Stomach (tissue), 4 donors: ENCODE measurements around the gene ANKRD44.

Experiments used
- EP300 ChIP-seq: sonication (generic); formaldehyde crosslinking; IDR thresholded peaks from one replicate; pipeline ENCODE4 v1.6.1; 2017; ENCODE audit warnings: antibody characterized with exemption
- POLR2A ChIP-seq, 4 donors: fragments of 450-650 bp; IDR thresholded peaks; one replicate each; pipeline ENCODE4 v1.6.1; 2016; ENCODE audit warnings: antibody characterized with exemption in 4 of 4, control low read depth in 2 of 4, mild to moderate bottlenecking in 1 of 4, moderate library complexity in 1 of 4
- TF ChIP-seq, protein P1 (sequence below), 7 experiments: fragments of 450-650 bp in 4 of 7; fragments of 200-600 bp in 3 of 7; sonication (generic) in 3 of 7; IDR thresholded peaks; one replicate each; pipeline ENCODE4 v1.5.1; 2016 to 2019; ENCODE audit warnings: antibody characterized with exemption in 7 of 7, control low read depth in 2 of 7, mild to moderate bottlenecking in 1 of 7

DNA sequence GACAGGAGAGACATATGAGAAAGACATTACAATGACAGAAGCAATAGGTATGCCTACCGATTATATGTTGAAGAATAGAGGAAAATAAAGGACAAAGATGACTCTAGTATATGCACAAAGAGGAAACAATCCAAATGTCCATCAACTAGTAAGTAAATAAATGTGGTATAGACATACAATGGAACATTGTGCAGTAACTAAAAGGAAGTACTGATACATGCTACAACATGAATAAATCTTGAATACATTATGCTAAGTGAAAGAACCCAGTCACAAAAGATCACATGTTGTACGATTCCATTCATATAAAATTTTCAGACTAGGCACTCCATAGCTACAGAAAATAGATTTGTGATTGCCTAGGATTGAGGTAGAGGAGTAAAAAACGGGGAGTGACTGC is 355.5 kb downstream of the ANKRD44 start:
- TF ChIP-seq, protein P1, sequence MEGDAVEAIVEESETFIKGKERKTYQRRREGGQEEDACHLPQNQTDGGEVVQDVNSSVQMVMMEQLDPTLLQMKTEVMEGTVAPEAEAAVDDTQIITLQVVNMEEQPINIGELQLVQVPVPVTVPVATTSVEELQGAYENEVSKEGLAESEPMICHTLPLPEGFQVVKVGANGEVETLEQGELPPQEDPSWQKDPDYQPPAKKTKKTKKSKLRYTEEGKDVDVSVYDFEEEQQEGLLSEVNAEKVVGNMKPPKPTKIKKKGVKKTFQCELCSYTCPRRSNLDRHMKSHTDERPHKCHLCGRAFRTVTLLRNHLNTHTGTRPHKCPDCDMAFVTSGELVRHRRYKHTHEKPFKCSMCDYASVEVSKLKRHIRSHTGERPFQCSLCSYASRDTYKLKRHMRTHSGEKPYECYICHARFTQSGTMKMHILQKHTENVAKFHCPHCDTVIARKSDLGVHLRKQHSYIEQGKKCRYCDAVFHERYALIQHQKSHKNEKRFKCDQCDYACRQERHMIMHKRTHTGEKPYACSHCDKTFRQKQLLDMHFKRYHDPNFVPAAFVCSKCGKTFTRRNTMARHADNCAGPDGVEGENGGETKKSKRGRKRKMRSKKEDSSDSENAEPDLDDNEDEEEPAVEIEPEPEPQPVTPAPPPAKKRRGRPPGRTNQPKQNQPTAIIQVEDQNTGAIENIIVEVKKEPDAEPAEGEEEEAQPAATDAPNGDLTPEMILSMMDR (IDR thresholded peaks at IDR 0.05), result no peak
- no peak for TF ChIP-seq POLR2A (IDR thresholded peaks at IDR 0.05)
- TF ChIP-seq EP300, result no peak
